Mucosa of descending colon (tissue), 3 donors: ENCODE data around the gene ANKRD26. TPM values are rescaled to one million over a fixed set of nuclear protein-coding genes. Genes with fewer than 3 reads are reported as not detected.

ENCODE experiments used
- ATAC-seq: fragments of 200-7000 bp; cut with Tn5 transposase; one replicate; pipeline ENCODE4 v1.9.1; 2020; ENCODE audit warnings: mild to moderate bottlenecking, moderate library complexity
- DNase-seq, 3 donors: peaks; one replicate each; pipeline ENCODE4 v3.0.0-alpha.2; 2020
- H3K36me3 ChIP-seq: fragments of 200-600 bp; one replicate; pipeline ENCODE4 v1.8.0; 2021; ENCODE audit warnings: low read depth, mild to moderate bottlenecking
- H3K4me1 ChIP-seq: fragments of 200-600 bp; one replicate; pipeline ENCODE4 v1.8.0; 2021; ENCODE audit warnings: low read depth, mild to moderate bottlenecking
- H3K4me3 ChIP-seq: fragments of 200-600 bp; one replicate; pipeline ENCODE4 v1.8.0; 2021; ENCODE audit warnings: mild to moderate bottlenecking
- H3K9me3 ChIP-seq: fragments of 200-600 bp; one replicate; pipeline ENCODE4 v1.8.0; 2021; ENCODE audit warnings: mild to moderate bottlenecking
- intact Hi-C, 2 donors: fragments of 100-400 bp; cut with DNase I in 1 of 2; cut with micrococcal nuclease in 1 of 2; formaldehyde crosslinking; loops; one replicate each; pipeline versions ENCODE4 v1.11.0 to v1.11.1; 2022; cut with DNase I, micrococcal nuclease
- total RNA-seq, 3 donors: library from RNA; stranded (reverse); fragmentation: NEBNext Ultra II Directional in 2 of 3; extraction: Animal tissue kit (Norgen Biotek cat#: 25700) in 2 of 3; gene quantifications; one replicate each; pipeline versions ENCODE4 v1.2.1 to v1.2.4, GENCODE V29; 2021 to 2023
- TF ChIP-seq, protein P1 (sequence below): fragments of 200-600 bp; IDR thresholded peaks from one replicate; pipeline ENCODE4 v1.8.0; 2022; ENCODE audit warnings: antibody characterized with exemption, mild to moderate bottlenecking
- donor health status: DM: no; HTN: no; CAD: no; lungs with moderate emphysema.
- donor health status: DM: no; HTN: no; CAD: no.
- donor health status: DM: no; HTN: yes; CAD: no.

ANKRD26 gene
- total RNA-seq, 3 donors from 2014 or later: 7.0 to 11.8 (median 10.8) TPM

GRCh38 chr10:27019827-27020226 is 80.5 kb downstream of the ANKRD26 start:
- H3K4me1 ChIP-seq: no peaks in the 10 kb centered on the region
- H3K4me3 ChIP-seq: no peak overlapping the region
- intact Hi-C loops: no loop called here
- ATAC-seq: no peak
- TF ChIP-seq, protein P1, sequence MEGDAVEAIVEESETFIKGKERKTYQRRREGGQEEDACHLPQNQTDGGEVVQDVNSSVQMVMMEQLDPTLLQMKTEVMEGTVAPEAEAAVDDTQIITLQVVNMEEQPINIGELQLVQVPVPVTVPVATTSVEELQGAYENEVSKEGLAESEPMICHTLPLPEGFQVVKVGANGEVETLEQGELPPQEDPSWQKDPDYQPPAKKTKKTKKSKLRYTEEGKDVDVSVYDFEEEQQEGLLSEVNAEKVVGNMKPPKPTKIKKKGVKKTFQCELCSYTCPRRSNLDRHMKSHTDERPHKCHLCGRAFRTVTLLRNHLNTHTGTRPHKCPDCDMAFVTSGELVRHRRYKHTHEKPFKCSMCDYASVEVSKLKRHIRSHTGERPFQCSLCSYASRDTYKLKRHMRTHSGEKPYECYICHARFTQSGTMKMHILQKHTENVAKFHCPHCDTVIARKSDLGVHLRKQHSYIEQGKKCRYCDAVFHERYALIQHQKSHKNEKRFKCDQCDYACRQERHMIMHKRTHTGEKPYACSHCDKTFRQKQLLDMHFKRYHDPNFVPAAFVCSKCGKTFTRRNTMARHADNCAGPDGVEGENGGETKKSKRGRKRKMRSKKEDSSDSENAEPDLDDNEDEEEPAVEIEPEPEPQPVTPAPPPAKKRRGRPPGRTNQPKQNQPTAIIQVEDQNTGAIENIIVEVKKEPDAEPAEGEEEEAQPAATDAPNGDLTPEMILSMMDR: no peak
- no peaks in the 10 kb centered on the region for H3K36me3 ChIP-seq
- H3K9me3 ChIP-seq: no peaks in the 10 kb centered on the region
- DNase-seq: no peak

DNA sequence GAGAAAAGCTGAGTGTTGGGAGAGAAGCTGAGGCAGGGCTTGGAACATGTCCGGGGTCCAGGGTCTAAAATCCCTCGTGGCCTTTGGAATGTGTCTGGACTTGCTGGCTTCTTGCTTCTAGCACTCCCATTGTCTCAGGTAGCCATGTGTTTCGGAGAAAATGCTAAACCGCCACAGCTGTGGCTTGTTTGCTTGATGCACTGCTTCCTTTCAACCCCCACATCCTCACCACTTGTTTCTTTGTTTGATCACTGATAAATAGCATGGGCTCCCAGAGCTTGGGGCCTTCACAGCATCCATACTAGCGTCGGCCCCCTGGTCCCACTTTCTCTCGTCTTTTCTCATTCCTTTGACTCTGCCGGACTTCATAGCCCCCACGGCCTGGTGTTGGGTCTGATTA is 102.7 kb downstream of the ANKRD26 start:
- H3K9me3 ChIP-seq: no peaks in the 10 kb centered on the region
- H3K4me1 ChIP-seq: no peaks in the 10 kb centered on the region
- no peaks in the 10 kb centered on the region for H3K36me3 ChIP-seq
- no peak overlapping the region for H3K4me3 ChIP-seq
- intact Hi-C loops: no loop called here
- DNase-seq (no peak), ATAC-seq (no peak)
- TF ChIP-seq, protein P1: no peak

- Histone ChIP-seq H3K4me3 (no peak overlapping the region), H3K9me3 (no peaks in the 10 kb centered on the region), H3K36me3 (no peaks in the 10 kb centered on the region), H3K4me1 (no peaks in the 10 kb centered on the region)
- TF ChIP-seq, protein P1: no peak
- no peak for ATAC-seq
- DNase-seq: no peak
- intact Hi-C loops: no loop called here
These were observed 105.6 kb downstream of the ANKRD26 start for GRCh38 chr10:26994743-26995142.

- ATAC-seq: no peak
- intact Hi-C loops: no loop called here
These were observed 112.4 kb downstream of the ANKRD26 start for GRCh38 chr10:26987851-26988250.

DNA sequence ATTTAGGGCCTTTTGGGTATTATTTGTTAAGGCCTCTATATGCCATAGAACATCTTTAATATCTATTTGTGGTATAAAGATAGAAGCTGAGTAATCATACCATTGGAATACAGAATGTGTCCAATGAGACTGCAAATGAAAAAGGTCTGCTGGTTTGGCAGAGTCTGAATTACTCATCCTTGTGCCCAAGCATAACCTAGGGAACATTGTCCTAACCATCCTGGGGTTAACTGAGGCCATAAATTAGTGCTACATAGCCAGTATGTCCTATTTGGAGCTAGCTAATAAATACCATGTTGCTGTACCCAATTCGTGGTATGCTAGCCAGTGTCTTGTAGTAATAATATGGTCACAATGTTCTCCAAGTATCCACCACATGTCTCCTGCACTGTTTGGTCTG is 117.1 kb downstream of the ANKRD26 start:
- no peak for ATAC-seq
- intact Hi-C loops: no loop called here
- TF ChIP-seq, protein P1: no peak

More at GRCh38 chr10:26987851-26988250, 112.4 kb downstream of the ANKRD26 start:
- Histone ChIP-seq H3K4me1 (no peaks in the 10 kb centered on the region), H3K9me3 (no peaks in the 10 kb centered on the region), H3K36me3 (no peaks in the 10 kb centered on the region), H3K4me3 (no peak overlapping the region)
- TF ChIP-seq, protein P1: no peak
- no peak for DNase-seq

GRCh38 chr10:26982058-26982457 is 118.2 kb downstream of the ANKRD26 start:
- Histone ChIP-seq H3K9me3 (no peaks in the 10 kb centered on the region), H3K4me3 (no peak overlapping the region), H3K36me3 (no peaks in the 10 kb centered on the region), H3K4me1 (no peaks in the 10 kb centered on the region)
- no peak for ATAC-seq
- no peak for DNase-seq
- intact Hi-C loops: no loop called here
- TF ChIP-seq, protein P1: no peak

More for the DNA sequence above, 117.1 kb downstream of the ANKRD26 start:
- no peaks in the 10 kb centered on the region for H3K4me1 ChIP-seq
- H3K36me3 ChIP-seq: no peaks in the 10 kb centered on the region
- no peak overlapping the region for H3K4me3 ChIP-seq
- no peak for DNase-seq
- H3K9me3 ChIP-seq: no peaks in the 10 kb centered on the region
